Activated T-helper 9 cell treated with anti-CD3 and anti-CD28 coated beads, Interleukin-2, amount 50 U/mL, for 16 hours (primary cell): ENCODE measurements around the gene HELZ.
A peak's percentile ranks its signal among the peaks of the same experiment; 100 is the strongest.
"Not testable (repeated sequence)": the region's sequence is repeated elsewhere in the genome, so short reads cannot be mapped to it uniquely, and the experiment has no call there.

Experiments used
- DNase-seq: peaks from one replicate; pipeline ENCODE4 v3.0.0-alpha.2; 2020; ENCODE audit warnings: low read depth

The HELZ gene

GRCh38 chr17:67270416-67270815 lies 25.4 kb upstream of the HELZ start:
- no peak for DNase-seq

- DNase-seq: no peak
These were observed 21.5 kb upstream of the HELZ start for GRCh38 chr17:67266496-67266895.

DNA sequence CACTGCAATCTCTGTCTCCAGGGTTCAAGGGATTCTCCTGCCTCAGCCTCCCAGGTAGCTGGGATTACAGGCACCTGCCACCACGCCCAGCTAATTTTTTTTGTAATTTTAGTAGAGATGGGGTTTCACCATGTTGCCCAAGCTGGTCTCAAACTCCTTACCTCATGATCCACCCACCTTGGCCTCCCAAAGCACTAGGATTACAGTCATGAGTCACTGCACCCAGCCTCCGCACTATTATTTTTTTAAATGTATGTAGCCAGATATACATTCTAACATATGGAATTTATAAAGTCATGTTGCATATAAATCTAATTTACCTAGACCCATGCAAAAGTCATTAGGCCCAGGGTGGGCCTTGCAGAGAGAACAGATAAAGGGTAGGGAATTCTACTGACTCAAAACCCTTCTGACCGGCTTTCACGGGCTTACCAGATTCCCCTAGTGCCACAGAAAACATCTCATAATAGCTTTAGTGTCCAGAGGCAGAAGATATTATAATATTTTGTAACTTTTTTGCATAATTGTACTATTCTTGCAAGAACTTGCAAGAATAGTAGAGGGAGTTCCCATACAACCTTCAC lies 20.5 kb upstream of the HELZ start:
- no peak for DNase-seq

DNA sequence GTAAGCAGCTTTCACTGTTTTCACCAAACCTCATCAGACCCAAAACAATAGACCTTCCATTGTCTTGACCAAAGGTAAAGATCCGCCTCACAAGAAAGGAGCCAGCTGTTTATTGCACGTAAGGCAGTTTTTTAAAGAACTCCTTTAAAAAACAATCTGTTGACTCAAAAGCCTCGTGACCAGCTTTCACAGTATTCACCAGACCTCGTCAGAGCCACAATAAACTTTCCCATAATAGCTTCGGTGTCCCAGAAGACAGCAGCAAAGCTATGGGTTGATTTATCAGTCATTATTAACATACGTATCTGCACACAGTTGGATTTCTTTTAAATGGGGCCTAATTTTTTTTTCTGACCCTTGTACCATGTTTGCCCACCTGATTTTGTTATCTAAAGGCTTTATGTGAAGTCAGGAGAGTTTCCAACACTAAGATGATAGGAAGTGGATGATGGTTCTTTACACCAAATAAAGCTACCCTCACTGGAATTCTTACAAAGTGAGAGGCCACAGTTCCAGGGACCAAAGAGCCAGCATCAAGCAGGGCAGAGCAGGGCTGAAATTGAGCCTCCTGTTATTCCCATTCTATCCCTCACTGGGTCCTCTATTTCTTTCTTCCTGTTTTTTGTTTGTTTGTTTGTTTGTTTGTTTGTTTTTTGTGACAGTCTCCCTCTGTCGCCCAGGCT lies 17.6 kb upstream of the HELZ start:
- no peak for DNase-seq

DNA sequence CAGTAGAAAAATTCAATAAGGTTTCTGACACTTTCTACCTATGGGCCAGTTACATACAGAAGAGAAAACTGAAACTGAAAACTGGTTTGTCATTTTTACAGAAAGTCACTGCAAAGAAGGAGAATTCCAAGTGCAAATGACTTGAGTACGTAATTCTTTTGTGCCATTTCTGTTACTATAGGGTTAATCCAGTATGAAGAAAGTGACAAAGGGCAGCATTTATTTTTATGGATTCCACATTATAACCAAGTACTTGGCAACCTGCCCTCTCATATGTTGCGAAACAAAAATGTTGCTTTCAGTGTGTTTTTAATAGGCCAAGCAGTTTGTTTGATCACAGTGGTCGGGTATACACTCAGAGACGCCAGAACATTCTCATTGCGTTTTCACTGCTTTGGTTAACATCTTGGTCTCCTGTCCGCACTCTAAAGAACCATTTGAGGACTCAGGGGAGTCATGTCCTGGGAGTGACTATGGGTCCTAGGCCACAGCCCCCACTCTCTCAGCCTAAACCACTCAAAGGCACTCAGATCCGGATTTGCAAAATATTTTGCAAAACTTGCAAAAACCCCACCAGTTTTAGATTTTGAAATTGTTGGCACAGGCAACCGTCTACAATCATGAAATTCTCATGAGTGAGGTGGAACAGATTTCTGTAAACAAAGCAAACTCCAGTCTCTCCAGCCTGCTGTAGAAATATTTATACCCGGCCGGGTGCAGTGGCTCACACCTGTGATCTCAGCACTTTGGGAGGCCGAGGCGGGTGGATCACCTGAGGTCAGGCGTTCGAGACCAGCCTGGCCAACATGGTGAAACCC lies 15.4 kb upstream of the HELZ start:
- no peak for DNase-seq

- DNase-seq: no peak
These were observed 13.9 kb upstream of the HELZ start for GRCh38 chr17:67258821-67259468.

- DNase-seq: no peak
These were observed 11.2 kb upstream of the HELZ start for GRCh38 chr17:67256075-67256732.

DNA sequence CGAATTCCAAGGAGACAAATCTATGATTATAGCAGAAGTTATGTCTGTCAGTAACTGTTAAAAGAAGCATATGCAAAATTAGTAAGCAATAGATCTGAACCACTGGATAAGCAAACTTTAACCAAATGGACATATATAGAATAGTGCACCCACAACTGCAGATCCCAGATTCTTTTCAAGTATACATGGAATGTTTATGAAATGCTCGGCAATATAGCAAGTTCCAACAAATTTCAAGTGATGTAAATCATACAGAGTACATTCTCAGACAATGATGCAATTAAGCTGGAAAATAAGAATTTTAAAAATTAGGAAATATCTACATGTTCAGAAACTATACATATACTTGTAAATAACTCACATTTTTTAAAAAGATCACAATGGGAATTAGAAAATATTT lies 8.4 kb upstream of the HELZ start:
- no peak for DNase-seq

GRCh38 chr17:67251586-67251985 lies 6.6 kb upstream of the HELZ start:
- DNase-seq: not testable (repeated sequence)

DNA sequence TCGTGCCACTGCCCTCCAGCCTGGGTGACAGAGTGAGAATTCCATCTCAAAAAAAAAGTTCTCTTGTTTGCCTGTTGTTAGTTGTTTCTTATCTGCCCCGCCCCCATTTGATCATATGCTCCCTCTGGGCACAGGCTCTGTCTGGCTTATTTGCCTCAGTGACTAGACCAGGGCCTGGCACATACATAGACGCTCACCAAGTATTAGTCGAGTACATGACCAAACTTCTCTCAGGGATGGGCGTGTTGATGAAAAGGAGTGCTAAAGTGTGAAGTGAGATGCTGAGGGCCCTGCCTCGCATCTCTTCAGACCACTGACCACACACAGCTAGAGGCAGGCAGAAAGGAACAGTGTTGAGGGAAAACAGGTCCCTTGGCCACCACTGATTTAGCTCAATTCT lies 3.3 kb upstream of the HELZ start:
- DNase-seq: no peak

DNA sequence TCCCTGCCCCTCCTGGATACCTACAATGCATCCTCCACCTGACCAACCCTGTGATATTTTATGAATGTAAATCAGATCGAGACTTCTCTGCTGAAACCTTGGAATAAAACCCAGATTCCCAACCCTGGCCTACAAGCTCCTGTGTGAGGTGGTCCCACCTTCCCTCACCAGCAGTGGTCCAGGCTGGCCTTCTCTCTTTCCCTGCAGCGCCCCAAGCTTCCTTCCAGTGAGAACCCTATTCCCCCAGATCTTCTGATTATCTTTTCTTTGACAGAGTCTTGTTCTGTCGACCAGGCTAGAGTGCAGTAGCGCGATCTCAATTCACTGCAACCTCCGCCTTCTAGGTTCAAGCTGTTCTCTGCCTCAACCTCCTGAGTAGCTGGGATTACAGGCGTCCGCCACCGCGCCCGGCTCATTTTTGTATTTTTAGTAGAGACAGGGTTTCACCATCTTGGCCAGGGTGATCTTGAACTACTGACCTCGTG lies 2.5 kb upstream of the HELZ start:
- no peak for DNase-seq

- DNase-seq: peak; percentile 45
These were observed 1.8 kb upstream of the HELZ start for GRCh38 chr17:67246653-67247415.

- no peak for DNase-seq
These were observed 1.3 kb upstream of the HELZ start for GRCh38 chr17:67246403-67246652.

DNA sequence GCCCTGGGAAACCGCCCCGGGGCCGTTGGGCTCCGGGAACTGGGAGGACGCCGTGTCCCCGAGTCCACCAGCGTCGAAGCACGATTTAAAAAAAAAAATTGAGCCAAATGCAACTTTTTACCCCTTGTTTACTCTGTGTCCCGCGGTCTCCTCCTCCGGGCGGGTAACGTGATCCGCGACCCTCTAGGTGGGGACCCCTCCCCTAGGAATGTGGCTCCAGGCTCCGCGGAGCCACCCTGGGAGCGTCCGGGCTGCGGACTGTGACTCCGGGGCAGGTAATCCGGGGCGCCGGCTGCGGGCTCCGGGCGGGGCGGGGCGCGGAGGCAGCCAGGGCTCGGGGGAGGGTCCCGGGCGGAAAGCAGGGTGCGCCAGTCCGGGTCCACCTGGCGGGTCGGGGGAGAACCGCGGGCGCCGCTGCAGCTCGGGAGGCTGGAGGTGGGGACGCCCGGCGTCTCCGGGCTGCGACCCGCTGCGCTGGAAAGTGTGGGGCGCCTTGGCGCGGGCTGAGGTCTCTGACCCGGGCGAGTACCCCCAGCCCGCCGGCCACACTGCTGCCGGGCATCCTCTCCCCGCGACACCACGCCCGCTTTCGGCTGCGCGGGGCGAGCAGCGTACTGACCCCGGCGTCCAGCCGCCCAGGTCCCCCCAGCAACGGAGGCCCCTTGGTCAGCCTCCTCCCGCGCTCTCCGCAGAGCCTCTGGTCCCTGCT lies 852 bp upstream of the HELZ start:
- DNase-seq: peak; percentile 40

- peak; percentile 25 for DNase-seq
These were observed 444 bp downstream of the HELZ start for GRCh38 chr17:67244431-67245072.

- DNase-seq: no peak
These were observed 1.7 kb downstream of the HELZ start for GRCh38 chr17:67243284-67243683.

DNA sequence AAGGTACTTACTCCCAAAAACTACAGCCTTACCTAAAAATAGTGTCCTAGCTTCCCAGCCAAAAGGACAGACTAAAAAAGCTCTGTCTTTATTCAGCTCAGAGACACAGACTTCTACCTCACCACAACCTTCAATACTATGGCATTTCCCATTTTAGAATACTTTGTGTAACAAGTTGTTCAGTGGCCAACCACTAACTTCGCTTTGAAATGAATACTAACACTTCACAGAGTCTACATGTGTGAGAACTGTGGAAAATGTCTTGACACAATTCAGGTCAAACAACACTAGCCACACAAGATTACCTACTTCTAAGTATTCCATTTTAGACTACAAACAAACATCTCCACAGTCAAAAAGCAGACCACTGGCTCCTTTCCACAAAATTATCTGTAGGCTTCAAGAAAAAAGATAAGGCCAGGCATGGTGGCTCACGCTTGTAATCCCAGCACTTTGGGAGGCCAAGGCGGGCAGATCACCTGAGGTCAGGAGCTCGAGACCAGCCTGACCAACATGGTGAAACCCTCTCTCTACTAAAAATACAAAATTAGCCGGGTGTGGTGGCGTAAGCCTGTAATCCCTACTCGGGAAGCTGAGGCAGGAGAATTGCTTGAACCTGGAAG lies 3.2 kb downstream of the HELZ start:
- no peak for DNase-seq

- no peak for DNase-seq
These were observed 5.4 kb downstream of the HELZ start for GRCh38 chr17:67239597-67239996.

DNA sequence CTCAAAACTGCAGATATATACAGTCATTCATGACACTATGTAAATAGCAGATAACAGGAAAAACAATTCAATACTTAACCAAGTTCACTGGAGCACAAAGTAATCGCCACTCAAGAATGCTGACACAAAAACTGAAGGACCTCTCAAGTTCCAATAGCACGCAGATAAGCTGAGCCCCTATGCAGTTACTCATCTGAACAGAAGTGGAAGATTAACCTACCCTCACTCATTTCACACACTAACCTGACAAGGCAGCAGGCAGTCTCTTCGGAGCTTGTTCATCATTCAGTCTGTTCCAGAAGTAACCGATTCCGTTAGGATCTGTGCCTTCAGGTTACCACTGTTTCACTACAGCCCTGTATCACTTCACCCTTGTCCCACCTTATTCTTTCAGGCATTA lies 6.0 kb downstream of the HELZ start:
- DNase-seq: no peak

DNA sequence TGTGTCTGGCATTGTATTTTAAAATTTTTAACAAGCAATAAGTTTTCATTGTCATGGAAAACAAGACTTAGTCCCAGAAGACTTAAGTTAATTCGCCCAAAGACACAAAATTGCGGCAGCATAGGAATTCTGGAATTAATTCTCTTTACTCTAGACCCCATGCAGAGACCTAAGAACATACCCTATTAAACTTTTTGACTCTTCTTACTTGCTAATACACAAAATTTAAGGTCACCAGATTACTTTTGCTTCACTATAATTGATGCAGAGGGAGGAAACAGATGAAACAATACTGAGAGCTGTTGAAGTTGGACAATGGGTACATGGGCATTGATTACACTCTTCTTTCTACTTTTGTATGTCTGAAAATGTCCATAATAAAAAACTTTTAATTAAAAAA lies 12.6 kb downstream of the HELZ start:
- no peak for DNase-seq
